Measurements from ENCODE around the gene C1QBP. TPM values are rescaled to one million over a fixed set of nuclear protein-coding genes. Genes with fewer than 3 reads are reported as not detected.

Gene C1QBP
- total RNA-seq, 2 experiments from 2014 or later, result 59.9 to 62.9 TPM

GRCh38 chr17:5405400-5405799, 33.6 kb downstream of the C1QBP start:
- H3K4me1 Mint-ChIP-seq (ENCODE audit: low read depth), result peaks cover 8% of the 10 kb centered on the region
- H3K9me3 Mint-ChIP-seq, result no peaks in the 10 kb centered on the region
- Histone ChIP-seq H3K4me3 (ENCODE audit: low read length) (no peak overlapping the region), H3K27me3 (ENCODE audit: control insufficient read depth in 1 of 2, insufficient read depth in 2 of 2, low read length in 2 of 2) (no peaks in the 10 kb centered on the region), H3K36me3 (ENCODE audit: insufficient read depth, low read length) (peaks cover 90% of the 10 kb centered on the region), H3K27ac (ENCODE audit: low read depth in 1 of 2, low read length in 2 of 2) (no peak overlapping the region), H3K9me3 (ENCODE audit: control insufficient read depth in 1 of 2, insufficient read depth in 1 of 2, low read length in 2 of 2) (no peaks in the 10 kb centered on the region), H3K4me1 (ENCODE audit: insufficient read depth, low read length) (peaks cover 2% of the 10 kb centered on the region)
- peaks cover 23% of the 10 kb centered on the region for H3K36me3 Mint-ChIP-seq (ENCODE audit: low read depth)
- no peak for TF ChIP-seq CTCF (IDR thresholded peaks at IDR 0.05)
- H3K4me3 Mint-ChIP-seq, result no peak overlapping the region
- DNase-seq (no peak), ATAC-seq (ENCODE audit: poor library complexity) (no peak)
- CTCF ChIA-PET, result interaction anchor here (1.6 to 2.0 kb wide), 2 partner anchors 19 to 34 kb away, joined by 3 to 5 read pairs; no protein-coding TSS in a partner anchor
- intact Hi-C loops (cut with DNase I, micrococcal nuclease), result no loop called here
- POLR2A ChIA-PET, result interaction anchor here (0.6 to 1.2 kb wide), 2 partner anchors 14 to 1511 kb away, joined by 3 to 6 read pairs; partner anchors contain the start of genes NUP88 and RPAIN
- H3K27ac Mint-ChIP-seq, result no peak overlapping the region
- no peaks in the 10 kb centered on the region for H3K27me3 Mint-ChIP-seq

- CTCF ChIA-PET, result no interaction called here
- POLR2A ChIA-PET, result no interaction called here
- no peaks in the 10 kb centered on the region for H3K4me1 Mint-ChIP-seq (ENCODE audit: low read depth)
- Histone ChIP-seq H3K9me3 (ENCODE audit: control insufficient read depth in 1 of 2, insufficient read depth in 1 of 2, low read length in 2 of 2) (no peaks in the 10 kb centered on the region), H3K27ac (ENCODE audit: low read depth in 1 of 2, low read length in 2 of 2) (no peak overlapping the region), H3K36me3 (ENCODE audit: insufficient read depth, low read length) (peaks cover 77% of the 10 kb centered on the region), H3K4me3 (ENCODE audit: low read length) (no peak overlapping the region), H3K4me1 (ENCODE audit: insufficient read depth, low read length) (no peaks in the 10 kb centered on the region), H3K27me3 (ENCODE audit: control insufficient read depth in 1 of 2, insufficient read depth in 2 of 2, low read length in 2 of 2) (no peaks in the 10 kb centered on the region)
- DNase-seq, result no peak
- no peaks in the 10 kb centered on the region for H3K27me3 Mint-ChIP-seq
- no peak overlapping the region for H3K4me3 Mint-ChIP-seq
- intact Hi-C loops (cut with DNase I, micrococcal nuclease), result no loop called here
- H3K27ac Mint-ChIP-seq, result no peak overlapping the region
- no peak for ATAC-seq (ENCODE audit: poor library complexity)
- no peak for TF ChIP-seq CTCF (IDR thresholded peaks at IDR 0.05)
- no peaks in the 10 kb centered on the region for H3K9me3 Mint-ChIP-seq
- peaks cover 74% of the 10 kb centered on the region for H3K36me3 Mint-ChIP-seq (ENCODE audit: low read depth)
These were observed 39.2 kb downstream of the C1QBP start for GRCh38 chr17:5399767-5400166.

GRCh38 chr17:5396612-5397011, 42.3 kb downstream of the C1QBP start:
- no peak overlapping the region for H3K4me3 ChIP-seq (ENCODE audit: low read length)
- peaks cover 80% of the 10 kb centered on the region for H3K36me3 ChIP-seq (ENCODE audit: insufficient read depth, low read length)
- H3K27ac Mint-ChIP-seq, result no peak overlapping the region
- H3K36me3 Mint-ChIP-seq (ENCODE audit: low read depth), result peaks cover 87% of the 10 kb centered on the region
- H3K9me3 ChIP-seq (ENCODE audit: control insufficient read depth in 1 of 2, insufficient read depth in 1 of 2, low read length in 2 of 2), result no peaks in the 10 kb centered on the region
- ATAC-seq (ENCODE audit: poor library complexity), result no peak
- H3K4me1 ChIP-seq (ENCODE audit: insufficient read depth, low read length), result no peaks in the 10 kb centered on the region
- no peak overlapping the region for H3K4me3 Mint-ChIP-seq
- POLR2A ChIA-PET, result no interaction called here
- no peaks in the 10 kb centered on the region for H3K9me3 Mint-ChIP-seq
- no peaks in the 10 kb centered on the region for H3K27me3 Mint-ChIP-seq
- no peaks in the 10 kb centered on the region for H3K27me3 ChIP-seq (ENCODE audit: control insufficient read depth in 1 of 2, insufficient read depth in 2 of 2, low read length in 2 of 2)
- intact Hi-C loops (cut with DNase I, micrococcal nuclease), result no loop called here
- DNase-seq, result no peak
- H3K4me1 Mint-ChIP-seq (ENCODE audit: low read depth), result peaks cover 6% of the 10 kb centered on the region
- no peak overlapping the region for H3K27ac ChIP-seq (ENCODE audit: low read depth in 1 of 2, low read length in 2 of 2)
- no peak for TF ChIP-seq CTCF (IDR thresholded peaks at IDR 0.05)
- CTCF ChIA-PET, result no interaction called here
